ENCODE results near the gene PHF10.

DNA sequence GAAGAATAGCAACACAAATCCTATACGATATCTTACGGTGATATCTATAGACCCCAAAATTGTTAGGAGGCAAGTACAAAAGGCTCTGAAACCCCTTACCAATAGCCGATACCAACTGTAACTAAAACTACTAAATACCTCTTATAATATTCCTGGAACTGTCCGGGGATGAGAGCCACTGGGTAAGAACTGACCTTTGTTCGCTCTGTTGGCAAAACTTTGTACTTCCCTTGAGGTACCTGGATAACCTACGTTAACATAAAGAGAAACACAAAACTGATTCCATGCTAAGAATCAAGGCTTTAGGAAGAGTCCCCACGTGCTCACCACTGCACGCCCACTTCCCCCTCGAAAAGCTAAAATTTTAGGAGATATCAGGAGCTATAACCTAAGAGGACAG lies 9.7 kb downstream of the PHF10 start:
- TF ChIP-seq, protein P1, sequence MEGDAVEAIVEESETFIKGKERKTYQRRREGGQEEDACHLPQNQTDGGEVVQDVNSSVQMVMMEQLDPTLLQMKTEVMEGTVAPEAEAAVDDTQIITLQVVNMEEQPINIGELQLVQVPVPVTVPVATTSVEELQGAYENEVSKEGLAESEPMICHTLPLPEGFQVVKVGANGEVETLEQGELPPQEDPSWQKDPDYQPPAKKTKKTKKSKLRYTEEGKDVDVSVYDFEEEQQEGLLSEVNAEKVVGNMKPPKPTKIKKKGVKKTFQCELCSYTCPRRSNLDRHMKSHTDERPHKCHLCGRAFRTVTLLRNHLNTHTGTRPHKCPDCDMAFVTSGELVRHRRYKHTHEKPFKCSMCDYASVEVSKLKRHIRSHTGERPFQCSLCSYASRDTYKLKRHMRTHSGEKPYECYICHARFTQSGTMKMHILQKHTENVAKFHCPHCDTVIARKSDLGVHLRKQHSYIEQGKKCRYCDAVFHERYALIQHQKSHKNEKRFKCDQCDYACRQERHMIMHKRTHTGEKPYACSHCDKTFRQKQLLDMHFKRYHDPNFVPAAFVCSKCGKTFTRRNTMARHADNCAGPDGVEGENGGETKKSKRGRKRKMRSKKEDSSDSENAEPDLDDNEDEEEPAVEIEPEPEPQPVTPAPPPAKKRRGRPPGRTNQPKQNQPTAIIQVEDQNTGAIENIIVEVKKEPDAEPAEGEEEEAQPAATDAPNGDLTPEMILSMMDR (IDR thresholded peaks at IDR 0.05): no peak
- no peak for TF ChIP-seq EP300 (IDR thresholded peaks at IDR 0.05)
- no peak for TF ChIP-seq POLR2A (IDR thresholded peaks at IDR 0.05)
